Duodenal mucosa (tissue), 2 donors: Measurements from ENCODE around the gene SPARCL1.
"Not testable (repeated sequence)": the region's sequence is repeated elsewhere in the genome, so short reads cannot be mapped to it uniquely, and the experiment has no call there.

ENCODE experiments used
- H3K27ac ChIP-seq: one replicate; pipeline ENCODE4 v1.7.0; 2013; ENCODE audit warnings: low read depth, low read length
- H3K27me3 ChIP-seq, 2 donors: one replicate each; pipeline ENCODE4 v1.7.0; 2013; ENCODE audit warnings: low read length in 2 of 2, control low read depth in 1 of 2; ENCODE audit not compliant: insufficient read depth in 2 of 2, control insufficient read depth in 1 of 2
- H3K36me3 ChIP-seq, 2 donors: one replicate each; pipeline ENCODE4 v1.7.0; 2013; ENCODE audit warnings: low read length in 2 of 2, control low read depth in 1 of 2; ENCODE audit not compliant: insufficient read depth in 2 of 2, control insufficient read depth in 1 of 2
- H3K4me1 ChIP-seq, 2 donors: one replicate each; pipeline ENCODE4 v1.7.0; 2013; ENCODE audit warnings: low read length in 2 of 2, control low read depth in 1 of 2; ENCODE audit not compliant: insufficient read depth in 2 of 2, control insufficient read depth in 1 of 2
- H3K4me3 ChIP-seq, 2 donors: one replicate each; pipeline ENCODE4 v1.7.0; 2013; ENCODE audit warnings: low read length in 2 of 2, low read depth in 1 of 2
- H3K9ac ChIP-seq, 2 donors: one replicate each; pipeline ENCODE4 v1.7.0; 2013; ENCODE audit warnings: low read length in 2 of 2, low read depth in 1 of 2
- H3K9me3 ChIP-seq, 2 donors: one replicate each; pipeline ENCODE4 v1.7.0; 2013; ENCODE audit warnings: low read length in 2 of 2, control low read depth in 1 of 2; ENCODE audit not compliant: control insufficient read depth in 1 of 2

The SPARCL1 gene

DNA sequence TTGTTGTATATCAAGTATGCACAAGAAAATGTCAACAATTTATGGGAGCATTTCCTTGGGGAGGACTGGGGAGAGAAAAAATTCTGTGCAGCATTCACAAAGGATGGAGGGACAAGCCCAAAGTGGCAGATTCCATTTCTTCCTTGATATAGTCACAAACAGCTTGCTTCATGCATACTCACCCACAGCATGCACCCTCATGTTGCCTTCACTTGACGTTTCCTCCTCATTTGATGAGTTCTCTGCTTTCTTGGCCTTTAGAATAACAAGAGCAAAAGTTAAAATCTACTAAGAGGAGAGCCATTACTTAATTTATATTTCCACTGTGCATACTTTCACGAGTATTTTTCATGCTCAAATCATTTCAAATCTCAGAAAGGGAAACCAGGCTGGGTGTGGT is 37.7 kb downstream of the SPARCL1 start:
- H3K4me1 ChIP-seq: no peaks in the 10 kb centered on the region
- no peak overlapping the region for H3K27ac ChIP-seq
- H3K36me3 ChIP-seq: no peaks in the 10 kb centered on the region
- no peaks in the 10 kb centered on the region for H3K9me3 ChIP-seq
- H3K9ac ChIP-seq: no peak overlapping the region
- no peaks in the 10 kb centered on the region for H3K27me3 ChIP-seq
- H3K4me3 ChIP-seq: no peak overlapping the region

DNA sequence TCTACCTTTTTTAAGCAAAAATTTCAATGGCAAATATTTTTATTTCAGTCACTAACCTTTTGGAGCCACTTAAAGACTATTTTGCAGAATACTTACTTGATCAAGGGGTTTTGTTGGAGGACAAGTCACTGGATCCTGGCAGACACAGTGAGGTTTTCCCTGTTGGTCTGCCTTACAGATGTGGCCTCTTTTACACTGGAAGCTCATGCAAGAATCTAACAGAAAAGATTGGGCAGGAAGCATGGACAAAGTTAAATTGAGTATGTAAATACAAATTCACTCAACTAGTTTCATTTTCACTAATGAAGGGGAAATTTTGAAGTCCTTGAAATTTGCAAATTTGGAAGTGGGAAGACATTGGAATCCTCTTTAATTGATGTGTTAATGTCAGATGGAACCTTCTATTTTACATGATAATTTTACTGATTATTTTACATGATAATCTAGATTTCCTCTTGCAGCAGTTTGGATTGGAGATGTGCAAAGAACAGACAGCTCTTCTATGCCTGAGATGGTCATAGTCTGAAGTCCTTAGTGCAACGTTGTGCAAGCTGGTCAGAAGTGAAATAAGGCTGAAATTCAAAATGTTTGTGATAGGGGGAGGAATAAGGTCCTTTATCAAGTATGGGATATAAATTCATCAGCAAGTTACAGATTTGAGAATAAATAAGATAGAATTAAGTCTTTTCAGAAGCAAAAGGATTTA is 38.4 kb downstream of the SPARCL1 start:
- no peaks in the 10 kb centered on the region for H3K36me3 ChIP-seq
- H3K27ac ChIP-seq: no peak overlapping the region
- H3K9me3 ChIP-seq: no peaks in the 10 kb centered on the region
- no peaks in the 10 kb centered on the region for H3K4me1 ChIP-seq
- H3K27me3 ChIP-seq: no peaks in the 10 kb centered on the region
- H3K4me3 ChIP-seq: no peak overlapping the region
- no peak overlapping the region for H3K9ac ChIP-seq

DNA sequence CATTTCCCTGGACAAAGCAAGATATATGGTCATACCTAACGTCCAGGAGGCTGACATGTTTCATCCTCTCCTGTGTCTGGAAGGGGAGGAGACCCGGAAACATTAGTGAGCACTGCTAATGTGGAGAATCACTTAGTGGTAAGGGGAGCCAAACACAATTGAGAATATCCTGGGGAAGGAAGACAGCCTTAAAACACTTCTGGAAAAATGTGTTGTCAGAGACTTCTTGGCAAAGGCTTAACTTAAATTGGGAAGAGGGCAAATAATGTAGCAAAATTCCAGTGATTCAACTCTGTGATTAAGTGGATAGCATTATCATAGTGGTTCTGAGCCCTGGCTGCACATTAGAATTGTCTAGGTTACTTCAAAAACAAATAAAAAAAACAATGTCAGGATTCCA is 39.5 kb downstream of the SPARCL1 start:
- no peak overlapping the region for H3K27ac ChIP-seq
- H3K9me3 ChIP-seq: no peaks in the 10 kb centered on the region
- no peak overlapping the region for H3K4me3 ChIP-seq
- no peaks in the 10 kb centered on the region for H3K4me1 ChIP-seq
- no peaks in the 10 kb centered on the region for H3K36me3 ChIP-seq
- H3K9ac ChIP-seq: no peak overlapping the region
- H3K27me3 ChIP-seq: no peaks in the 10 kb centered on the region

DNA sequence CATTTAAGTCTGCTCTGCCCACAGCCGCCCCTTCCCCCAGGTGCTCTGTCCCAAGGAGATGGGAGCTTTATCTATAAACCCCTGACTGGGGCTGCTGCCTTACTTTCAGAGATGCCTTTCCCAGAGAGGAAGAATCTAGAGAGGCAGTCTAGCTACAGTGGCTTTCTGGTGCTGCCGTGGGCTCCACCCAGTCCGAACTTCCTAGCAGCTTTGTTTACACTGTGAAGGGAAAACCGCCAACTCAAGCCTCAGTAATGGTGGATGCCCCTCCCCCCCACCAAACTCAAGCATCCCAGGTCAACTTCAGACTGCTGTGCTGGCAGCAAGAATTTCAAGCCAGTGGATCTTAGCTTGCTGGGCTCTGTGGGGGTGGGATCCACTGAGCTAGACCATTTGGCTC is 40.5 kb downstream of the SPARCL1 start:
- H3K36me3 ChIP-seq, H3K9me3 ChIP-seq, H3K27ac ChIP-seq, H3K27me3 ChIP-seq, H3K9ac ChIP-seq, H3K4me3 ChIP-seq, H3K4me1 ChIP-seq: not testable (repeated sequence)

DNA sequence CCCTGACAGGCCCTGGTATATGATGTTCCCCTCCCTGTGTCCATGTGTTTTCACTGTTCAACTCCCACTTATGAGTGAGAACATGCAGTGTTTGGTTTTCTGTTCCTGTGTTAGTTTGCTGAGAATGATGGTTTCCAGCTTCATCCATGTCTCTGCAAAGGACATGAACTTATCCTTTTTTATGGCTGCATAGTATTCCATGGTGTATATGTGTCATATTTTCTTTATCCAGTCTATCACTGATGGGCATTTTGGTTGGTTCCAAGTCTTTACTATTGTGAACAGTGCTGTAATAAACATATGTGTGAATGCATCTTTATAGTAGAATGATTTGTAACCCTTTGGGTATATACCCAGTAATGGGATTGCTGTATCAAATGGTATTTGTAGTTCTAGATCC is 45.9 kb downstream of the SPARCL1 start:
- not testable (repeated sequence) for H3K9me3 ChIP-seq, H3K4me3 ChIP-seq, H3K36me3 ChIP-seq, H3K27ac ChIP-seq, H3K9ac ChIP-seq, H3K4me1 ChIP-seq, H3K27me3 ChIP-seq

DNA sequence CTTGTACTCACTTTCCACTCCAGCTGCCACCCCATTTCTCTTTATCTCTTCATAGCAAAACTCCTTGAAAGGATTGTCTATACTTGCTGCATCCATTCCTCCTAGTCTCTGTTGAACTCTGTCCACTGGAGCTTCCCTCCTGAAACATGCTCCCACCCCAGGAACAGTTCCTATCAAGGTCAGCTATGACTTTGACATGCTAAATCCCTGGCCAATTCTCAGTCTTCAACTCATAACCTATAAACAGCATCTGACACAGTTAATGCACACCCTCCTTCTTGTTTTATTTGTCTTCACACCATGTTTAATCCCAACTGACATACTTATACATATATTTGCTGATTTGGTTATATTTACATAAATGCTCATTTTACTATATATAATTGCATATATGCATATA is 47.8 kb downstream of the SPARCL1 start:
- H3K4me1 ChIP-seq: no peaks in the 10 kb centered on the region
- H3K36me3 ChIP-seq: no peaks in the 10 kb centered on the region
- no peaks in the 10 kb centered on the region for H3K9me3 ChIP-seq
- H3K27me3 ChIP-seq: no peaks in the 10 kb centered on the region
- H3K27ac ChIP-seq: no peak overlapping the region
- H3K4me3 ChIP-seq: no peak overlapping the region
- no peak overlapping the region for H3K9ac ChIP-seq

- Histone ChIP-seq H3K9ac (no peak overlapping the region), H3K27me3 (no peaks in the 10 kb centered on the region), H3K27ac (no peak overlapping the region), H3K4me3 (no peak overlapping the region), H3K4me1 (no peaks in the 10 kb centered on the region), H3K36me3 (no peaks in the 10 kb centered on the region), H3K9me3 (no peaks in the 10 kb centered on the region)
Observed at GRCh38 chr4:87478732-87479250, 50.4 kb downstream of the SPARCL1 start.

DNA sequence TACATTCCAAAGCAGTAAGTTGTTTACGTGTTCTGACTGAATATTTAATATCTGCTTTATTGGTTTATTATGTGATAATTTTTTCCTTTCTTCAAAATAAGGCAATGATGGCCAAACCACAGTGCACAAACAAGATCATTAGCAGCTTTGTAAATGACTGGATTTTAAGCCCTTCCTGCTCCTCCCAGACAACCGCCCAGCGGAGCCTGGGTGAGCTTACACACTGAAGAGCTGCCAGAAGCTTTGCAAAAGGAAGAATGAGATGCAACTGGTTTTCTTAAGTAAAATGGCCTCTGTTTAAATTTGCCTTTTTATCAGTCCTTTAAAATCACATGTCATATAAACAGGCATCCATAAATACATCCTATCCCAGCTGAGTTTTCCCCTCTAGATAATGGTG is 52.2 kb downstream of the SPARCL1 start:
- no peaks in the 10 kb centered on the region for H3K36me3 ChIP-seq
- no peaks in the 10 kb centered on the region for H3K27me3 ChIP-seq
- no peak overlapping the region for H3K9ac ChIP-seq
- H3K4me1 ChIP-seq: no peaks in the 10 kb centered on the region
- no peak overlapping the region for H3K4me3 ChIP-seq
- H3K27ac ChIP-seq: no peak overlapping the region
- H3K9me3 ChIP-seq: no peaks in the 10 kb centered on the region

DNA sequence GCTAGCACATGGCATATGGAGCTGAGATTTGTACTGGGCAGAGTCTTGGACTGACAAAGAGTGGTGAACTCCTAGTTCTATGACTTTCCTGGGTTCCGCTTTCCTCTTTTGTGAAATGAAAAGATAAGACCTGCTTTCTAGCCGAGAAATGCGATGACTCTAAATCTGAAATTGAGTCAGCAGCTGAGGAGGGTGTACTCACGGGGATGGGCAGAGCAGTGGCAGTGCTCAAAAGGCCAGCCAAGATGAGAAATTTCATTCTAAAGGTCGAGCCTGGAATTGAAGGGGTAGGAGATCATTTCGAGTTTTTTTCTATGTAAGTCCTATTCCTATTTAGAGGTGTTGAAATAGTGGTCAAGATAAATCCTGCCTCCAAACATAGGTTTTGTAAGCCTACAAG is 59.8 kb downstream of the SPARCL1 start:
- H3K27ac ChIP-seq: no peak overlapping the region
- no peak overlapping the region for H3K4me3 ChIP-seq
- H3K9ac ChIP-seq: no peak overlapping the region
- H3K27me3 ChIP-seq: no peaks in the 10 kb centered on the region
- H3K9me3 ChIP-seq: no peaks in the 10 kb centered on the region
- no peaks in the 10 kb centered on the region for H3K4me1 ChIP-seq
- H3K36me3 ChIP-seq: no peaks in the 10 kb centered on the region

DNA sequence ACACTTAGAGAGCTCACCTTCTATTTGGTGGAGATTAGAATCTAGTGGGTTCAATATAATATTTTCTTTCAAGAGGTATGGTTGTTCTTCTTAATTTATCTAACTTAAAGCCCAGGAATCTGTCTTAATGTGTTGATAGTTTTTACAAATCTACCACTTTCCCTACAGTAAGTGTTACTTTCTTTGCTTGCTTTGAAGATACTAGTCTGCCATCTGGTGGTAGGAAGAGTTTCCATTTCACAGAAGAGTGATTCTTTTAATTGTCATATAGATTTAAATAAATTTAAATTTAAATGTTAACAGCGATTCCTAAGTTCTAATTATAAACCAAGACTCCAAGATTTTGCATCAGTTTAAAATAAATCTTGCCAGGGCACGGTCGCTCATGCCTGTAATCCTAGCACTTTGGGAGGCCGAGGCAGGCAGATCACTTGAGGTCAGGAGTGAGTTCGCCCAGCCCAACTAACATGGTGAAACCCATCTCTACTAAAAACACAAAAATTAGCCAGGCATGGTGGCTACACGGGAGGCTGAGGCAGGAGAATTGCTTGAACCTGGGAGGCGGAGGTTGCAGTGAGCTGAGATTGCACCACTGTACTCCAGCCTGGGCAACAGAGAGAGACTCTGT is 63.3 kb downstream of the SPARCL1 start:
- Histone ChIP-seq H3K4me3 (no peak overlapping the region), H3K9me3 (no peaks in the 10 kb centered on the region), H3K4me1 (no peaks in the 10 kb centered on the region), H3K36me3 (no peaks in the 10 kb centered on the region), H3K9ac (no peak overlapping the region), H3K27me3 (no peaks in the 10 kb centered on the region), H3K27ac (no peak overlapping the region)
